B cell (primary cell): ENCODE measurements around the gene PCDH9. TPM values are rescaled to one million over a fixed set of nuclear protein-coding genes. Genes with fewer than 3 reads are reported as not detected.

Experiments used
- ATAC-seq: fragments of 200-7000 bp; cut with Tn5 transposase; one replicate; pipeline ENCODE4 v1.10.0; 2021; ENCODE audit warnings: low read depth, mild to moderate bottlenecking, moderate number of reproducible peaks, moderate library complexity
- CTCF ChIA-PET: fragments of 350-600 bp; sonication (Branson Sonifier 250); formaldehyde crosslinking; loops from one replicate; lab custom pipeline; 2021; ENCODE audit warnings: antibody characterized with exemption, inconsistent platforms; lab: Charles Lee
- POLR2A ChIA-PET: fragments of 350-600 bp; sonication (Branson Sonifier 250); formaldehyde crosslinking; loops from one replicate; lab custom pipeline; 2021; ENCODE audit warnings: antibody characterized with exemption; lab: Charles Lee
- DNase-seq: peaks from one replicate; pipeline ENCODE4 v3.0.0; 2013
- H2AFZ ChIP-seq: 2 replicates; pipeline ENCODE4 v1.6.1; 2012; ENCODE audit warnings: mild to moderate bottlenecking, low read depth, low read length; ENCODE audit not compliant: insufficient read depth, poor library complexity, severe bottlenecking
- H3K27ac ChIP-seq, 2 donors: 1 replicate in 1 of 2; 2 replicates in 1 of 2; pipeline ENCODE4 v1.5.1; 2012 to 2013; ENCODE audit warnings: low read length in 2 of 2, mild to moderate bottlenecking in 2 of 2, moderate library complexity in 1 of 2
- H3K27me3 ChIP-seq, 4 experiments: fragments of 200-600 bp in 1 of 4; sonication (generic) in 1 of 4; replicated peaks in 1 of 4; 1 replicate in 2 of 4; 2 replicates in 2 of 4; pipeline versions ENCODE4 v1.6.1 to v1.7.0; 2013 to 2016; ENCODE audit warnings: low read length in 3 of 4, mild to moderate bottlenecking in 2 of 4, mixed read lengths in 1 of 4, moderate library complexity in 1 of 4; ENCODE audit not compliant: insufficient read depth in 4 of 4, control insufficient read depth in 3 of 4; ENCODE audit errors: control extremely low read depth in 1 of 4
- H3K36me3 ChIP-seq, 2 experiments: replicated peaks in 1 of 2; 1 replicate in 1 of 2; 2 replicates in 1 of 2; pipeline versions ENCODE4 v1.6.1 to v1.7.1; 2013; ENCODE audit warnings: low read length in 1 of 2; ENCODE audit not compliant: insufficient read depth in 2 of 2, control insufficient read depth in 1 of 2; ENCODE audit errors: control extremely low read depth in 1 of 2, extremely low read depth in 1 of 2
- H3K4me1 ChIP-seq, 2 donors: fragments of 200-600 bp in 1 of 2; sonication (generic) in 1 of 2; 1 replicate in 1 of 2; 2 replicates in 1 of 2; pipeline versions ENCODE4 v1.5.1 to v1.6.1; 2013 to 2017; ENCODE audit warnings: low read length in 2 of 2; ENCODE audit not compliant: control insufficient read depth in 2 of 2, insufficient read depth in 2 of 2
- H3K4me2 ChIP-seq: replicated peaks from 2 replicates; pipeline ENCODE3; 2012; ENCODE audit warnings: mild to moderate bottlenecking, low read depth, low read length; ENCODE audit not compliant: poor library complexity, severe bottlenecking
- H3K4me3 ChIP-seq, 5 experiments: fragments of 200-600 bp in 1 of 5; sonication (generic) in 1 of 5; 1 replicate in 3 of 5; 2 replicates in 2 of 5; pipeline versions ENCODE4 v1.5.1 to v1.7.0; 2011 to 2016; ENCODE audit warnings: low read length in 4 of 5, mild to moderate bottlenecking in 4 of 5, low read depth in 2 of 5, control low read depth in 1 of 5, moderate library complexity in 1 of 5; ENCODE audit not compliant: insufficient read depth in 1 of 5; ENCODE audit errors: control extremely low read depth in 1 of 5, extremely low read depth in 1 of 5
- H3K79me2 ChIP-seq: fragments of 200-600 bp; sonication (generic); one replicate; pipeline ENCODE4 v1.6.0; 2016; ENCODE audit warnings: low read length; ENCODE audit not compliant: control insufficient read depth, insufficient read depth
- H3K9ac ChIP-seq: fragments of 200-600 bp; sonication (generic); 2 replicates; pipeline ENCODE4 v1.6.1; 2017; ENCODE audit warnings: mild to moderate bottlenecking, low read length, moderate library complexity
- H3K9me3 ChIP-seq, 3 donors: one replicate each; pipeline versions ENCODE4 v1.6.1 to v1.7.1; 2013; ENCODE audit warnings: low read length in 2 of 3; ENCODE audit not compliant: control insufficient read depth in 2 of 3, insufficient read depth in 1 of 3; ENCODE audit errors: control extremely low read depth in 1 of 3
- H4K20me1 ChIP-seq: 2 replicates; pipeline ENCODE4 v1.6.0; 2012; ENCODE audit warnings: mild to moderate bottlenecking, low read length; ENCODE audit not compliant: insufficient read depth, control insufficient read depth, poor library complexity, severe bottlenecking
- H3K27ac Mint-ChIP-seq: one replicate; pipeline ENCODE4 v1.8.0; 2021; ENCODE audit warnings: mixed read lengths
- H3K27me3 Mint-ChIP-seq: one replicate; pipeline ENCODE4 v1.8.0; 2021; ENCODE audit warnings: mixed read lengths
- H3K4me1 Mint-ChIP-seq: one replicate; pipeline ENCODE4 v1.8.0; 2021; ENCODE audit warnings: mixed read lengths
- H3K4me3 Mint-ChIP-seq: one replicate; pipeline ENCODE4 v1.8.0; 2021; ENCODE audit warnings: mixed read lengths
- H3K9me3 Mint-ChIP-seq: one replicate; pipeline ENCODE4 v1.8.0; 2022; ENCODE audit warnings: mixed read lengths; ENCODE audit not compliant: insufficient read depth
- EZH2 ChIP-seq: IDR thresholded peaks from 2 replicates; pipeline ENCODE4 v1.6.1; 2012; ENCODE audit warnings: borderline replicate concordance, low read depth, mild to moderate bottlenecking, moderate library complexity, low read length; ENCODE audit not compliant: insufficient read depth, poor library complexity, severe bottlenecking
- WGBS: methylation state at CpG from one replicate; pipeline ENCODE4 v1.1.5; 2013; ENCODE audit warnings: missing lambda C conversion rate; ENCODE audit not compliant: insufficient coverage; 5-methylcytosine and 5-hydroxymethylcytosine counted together
- intact Hi-C: fragments of 100-400 bp; cut with micrococcal nuclease; formaldehyde crosslinking; loops from one replicate; pipeline ENCODE4 v1.10.0; 2022
- polyA plus RNA-seq: library from polyadenylated mRNA; depleted of rRNA; stranded (reverse); fragments of >200 nt; gene quantifications from 2 replicates; pipeline ENCODE4 v1.2.3, GENCODE V29; 2012
- total RNA-seq, 2 donors: library from RNA; stranded (reverse); fragments of 120-200 nt in 1 of 2; gene quantifications; 1 replicate in 1 of 2; 2 replicates in 1 of 2; pipeline versions ENCODE4 v1.2.3 to v1.2.4, GENCODE V29; 2013 to 2022
- TF ChIP-seq, protein P1 (sequence below): fragments of 200-600 bp; IDR thresholded peaks from one replicate; pipeline ENCODE4 v1.8.0; 2022; ENCODE audit warnings: antibody characterized with exemption, mild to moderate bottlenecking

Gene PCDH9
- total and polyA plus RNA-seq, 2 donors (not counting 1 experiment from before 2014, with no cell fraction given) = 13.1 to 21.8 TPM

DNA sequence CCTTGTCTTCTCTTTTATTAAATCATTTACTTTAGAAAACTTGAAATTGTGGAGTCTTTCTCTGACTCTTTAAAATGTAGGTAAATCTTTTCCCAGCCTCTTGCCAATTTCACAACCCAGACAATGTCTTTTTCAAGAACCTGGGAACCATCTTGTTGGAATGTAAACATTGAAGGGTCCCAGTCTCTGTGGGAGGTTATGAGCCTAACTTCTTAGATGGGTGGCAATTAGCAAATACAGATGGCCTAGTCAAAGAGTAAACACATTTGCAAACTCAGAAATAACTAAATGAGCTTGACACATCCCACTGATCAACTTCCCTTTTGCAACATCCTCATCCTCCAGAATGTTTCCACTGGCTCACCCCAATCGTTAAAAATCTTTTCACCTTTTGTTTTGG, 721.0 kb downstream of the PCDH9 start:
- ChIA-PET CTCF (no interaction called here), POLR2A (no interaction called here)
- intact Hi-C loops = no loop called here
- H3K36me3 ChIP-seq = no peaks in the 10 kb centered on the region
- no peaks in the 10 kb centered on the region for H3K27me3 Mint-ChIP-seq
- no peak overlapping the region for H3K4me3 ChIP-seq
- H3K27ac ChIP-seq = no peak overlapping the region
- H3K9ac ChIP-seq = no peak overlapping the region
- peaks cover 4% of the 10 kb centered on the region for H3K4me1 Mint-ChIP-seq
- peaks cover 0 to 2% (median 0%) of the 10 kb centered on the region in 3 donors for H3K9me3 ChIP-seq
- no peak overlapping the region for H3K27ac Mint-ChIP-seq
- no peak overlapping the region for H3K4me3 Mint-ChIP-seq
- DNase-seq (no peak), ATAC-seq (no peak)
- H3K9me3 Mint-ChIP-seq = peaks cover 4% of the 10 kb centered on the region
- no peak overlapping the region for H2AFZ ChIP-seq
- WGBS = no CpG with 5 or more reads among the region's 1 CpG
- H3K4me1 ChIP-seq = no peaks in the 10 kb centered on the region
- no peaks in the 10 kb centered on the region for H4K20me1 ChIP-seq
- no peaks in the 10 kb centered on the region for H3K27me3 ChIP-seq
- H3K4me2 ChIP-seq = no peak overlapping the region
- TF ChIP-seq, protein P1, sequence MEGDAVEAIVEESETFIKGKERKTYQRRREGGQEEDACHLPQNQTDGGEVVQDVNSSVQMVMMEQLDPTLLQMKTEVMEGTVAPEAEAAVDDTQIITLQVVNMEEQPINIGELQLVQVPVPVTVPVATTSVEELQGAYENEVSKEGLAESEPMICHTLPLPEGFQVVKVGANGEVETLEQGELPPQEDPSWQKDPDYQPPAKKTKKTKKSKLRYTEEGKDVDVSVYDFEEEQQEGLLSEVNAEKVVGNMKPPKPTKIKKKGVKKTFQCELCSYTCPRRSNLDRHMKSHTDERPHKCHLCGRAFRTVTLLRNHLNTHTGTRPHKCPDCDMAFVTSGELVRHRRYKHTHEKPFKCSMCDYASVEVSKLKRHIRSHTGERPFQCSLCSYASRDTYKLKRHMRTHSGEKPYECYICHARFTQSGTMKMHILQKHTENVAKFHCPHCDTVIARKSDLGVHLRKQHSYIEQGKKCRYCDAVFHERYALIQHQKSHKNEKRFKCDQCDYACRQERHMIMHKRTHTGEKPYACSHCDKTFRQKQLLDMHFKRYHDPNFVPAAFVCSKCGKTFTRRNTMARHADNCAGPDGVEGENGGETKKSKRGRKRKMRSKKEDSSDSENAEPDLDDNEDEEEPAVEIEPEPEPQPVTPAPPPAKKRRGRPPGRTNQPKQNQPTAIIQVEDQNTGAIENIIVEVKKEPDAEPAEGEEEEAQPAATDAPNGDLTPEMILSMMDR = no peak
- TF ChIP-seq EZH2 = no peak
- H3K79me2 ChIP-seq = no peaks in the 10 kb centered on the region

DNA sequence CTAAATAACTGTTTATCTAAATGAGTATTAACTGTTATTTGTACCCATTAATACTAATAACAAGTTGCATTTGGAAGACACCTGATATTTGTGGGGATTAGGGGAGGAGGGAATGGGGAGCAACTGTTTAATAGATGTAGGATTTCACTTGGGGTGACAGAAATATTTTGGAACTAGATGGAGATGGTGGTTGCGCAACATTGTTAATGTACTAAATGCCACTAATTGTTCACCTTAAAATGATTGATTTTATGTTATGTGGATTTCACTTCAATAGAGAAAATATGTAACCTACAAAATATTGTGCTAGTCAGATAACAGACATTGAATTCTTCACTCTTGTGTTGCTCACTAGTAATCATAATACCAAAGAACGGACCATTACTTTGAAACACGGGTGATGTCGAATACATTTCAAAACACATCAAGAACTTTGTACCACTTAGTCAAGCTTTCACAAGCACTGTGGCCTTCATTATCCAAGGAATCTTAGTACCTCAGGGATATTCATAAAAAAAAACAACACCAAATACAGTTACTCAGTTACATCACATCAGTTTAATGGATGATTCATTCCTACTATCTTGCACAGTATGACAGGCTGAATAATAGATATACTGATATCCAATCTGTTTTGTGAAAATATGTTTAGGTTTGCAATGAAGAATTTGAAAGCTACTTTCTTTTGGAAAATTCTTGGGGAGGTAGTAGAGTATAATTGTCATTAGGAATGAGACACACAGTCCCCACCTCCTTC, 721.8 kb downstream of the PCDH9 start:
- H4K20me1 ChIP-seq = no peaks in the 10 kb centered on the region
- H3K9me3 Mint-ChIP-seq = peaks cover 4% of the 10 kb centered on the region
- no peaks in the 10 kb centered on the region for H3K27me3 ChIP-seq
- ATAC-seq (no peak), DNase-seq (no peak)
- POLR2A ChIA-PET = no interaction called here
- H3K79me2 ChIP-seq = no peaks in the 10 kb centered on the region
- peaks cover 0 to 2% (median 0%) of the 10 kb centered on the region in 3 donors for H3K9me3 ChIP-seq
- no peaks in the 10 kb centered on the region for H3K36me3 ChIP-seq
- H3K4me3 ChIP-seq = no peak overlapping the region
- peaks cover 4% of the 10 kb centered on the region for H3K4me1 Mint-ChIP-seq
- intact Hi-C loops = no loop called here
- H3K4me1 ChIP-seq = no peaks in the 10 kb centered on the region
- H3K27ac Mint-ChIP-seq = no peak overlapping the region
- WGBS = 97% methylated on average over 3 of the region's 4 CpGs
- CTCF ChIA-PET = no interaction called here
- TF ChIP-seq, protein P1 = no peak
- no peak for TF ChIP-seq EZH2
- H3K27me3 Mint-ChIP-seq = no peaks in the 10 kb centered on the region
- H3K4me3 Mint-ChIP-seq = no peak overlapping the region
- no peak overlapping the region for H3K9ac ChIP-seq
- no peak overlapping the region for H2AFZ ChIP-seq
- H3K4me2 ChIP-seq = no peak overlapping the region
- no peak overlapping the region for H3K27ac ChIP-seq
